DOHH2 (cell line): Measurements from ENCODE around the gene MAP3K10.

Experiments
- H3F3A ChIP-seq: fragments of 200-600 bp; sonication (generic), shearing (Covaris generic); 2 replicates; pipeline ENCODE4 v1.6.0; 2016; ENCODE audit warnings: antibody characterized with exemption, mild to moderate bottlenecking; ENCODE audit not compliant: control insufficient read depth, insufficient read depth
- H3K27ac ChIP-seq: fragments of 200-600 bp; sonication (generic); 2 replicates; pipeline ENCODE4 v1.5.1; 2014; ENCODE audit warnings: low read depth, mild to moderate bottlenecking, low read length, moderate library complexity
- H3K27me3 ChIP-seq: fragments of 200-600 bp; sonication (generic); 2 replicates; pipeline ENCODE4 v1.6.1; 2014; ENCODE audit warnings: mild to moderate bottlenecking, low read length, mixed read lengths; ENCODE audit not compliant: control insufficient read depth
- H3K36me3 ChIP-seq: fragments of 200-600 bp; sonication (generic); 2 replicates; pipeline ENCODE4 v1.6.1; 2014; ENCODE audit warnings: mild to moderate bottlenecking, low read length, moderate library complexity, mixed read lengths; ENCODE audit not compliant: control insufficient read depth
- H3K4me1 ChIP-seq: fragments of 200-600 bp; sonication (generic); 2 replicates; pipeline ENCODE4 v1.6.1; 2014; ENCODE audit warnings: mild to moderate bottlenecking, low read length, mixed read lengths; ENCODE audit not compliant: control insufficient read depth
- H3K4me2 ChIP-seq: fragments of 200-600 bp; sonication (generic); 2 replicates; pipeline ENCODE4 v1.6.0; 2014; ENCODE audit warnings: mild to moderate bottlenecking, low read length, moderate library complexity
- H3K4me3 ChIP-seq: fragments of 200-600 bp; sonication (generic); 2 replicates; pipeline ENCODE4 v1.5.1; 2014; ENCODE audit warnings: mild to moderate bottlenecking, low read length, mixed read lengths
- H3K79me2 ChIP-seq: fragments of 200-600 bp; sonication (generic); 2 replicates; pipeline ENCODE4 v1.6.1; 2014; ENCODE audit warnings: mild to moderate bottlenecking, low read length, mixed read lengths; ENCODE audit not compliant: control insufficient read depth
- H3K9me2 ChIP-seq: fragments of 200-600 bp; sonication (generic); replicated peaks from 2 replicates; pipeline ENCODE4 v1.6.1; 2014; ENCODE audit warnings: mild to moderate bottlenecking, low read length, mixed read lengths; ENCODE audit not compliant: control insufficient read depth
- H3K9me3 ChIP-seq: fragments of 200-600 bp; sonication (generic); 2 replicates; pipeline ENCODE4 v1.6.1; 2014; ENCODE audit warnings: antibody characterized with exemption, low read length, mixed read lengths; ENCODE audit not compliant: control insufficient read depth, insufficient read depth
- H4K20me1 ChIP-seq: fragments of 200-600 bp; sonication (generic); 2 replicates; pipeline ENCODE4 v1.6.0; 2014; ENCODE audit warnings: low read depth, mild to moderate bottlenecking, antibody characterized with exemption, low read length, moderate library complexity; ENCODE audit not compliant: control insufficient read depth, insufficient read depth
- EZH2phosphoT487 ChIP-seq: fragments of 200-600 bp; sonication (generic); IDR thresholded peaks from 2 replicates; pipeline ENCODE4 v1.6.1; 2017; ENCODE audit warnings: borderline replicate concordance, mild to moderate bottlenecking, antibody characterized with exemption, low read length, moderate library complexity, mixed read lengths
- TF ChIP-seq, protein P1 (sequence below): fragments of 200-600 bp; sonication (generic); IDR thresholded peaks from one replicate; pipeline ENCODE4 v1.5.1; 2014; ENCODE audit warnings: antibody characterized with exemption, mild to moderate bottlenecking, low read depth, low read length; ENCODE audit not compliant: poor library complexity, severe bottlenecking

Gene MAP3K10

GRCh38 chr19:40190891-40191835 lies at the start of gene MAP3K10:
TSS of gene MAP3K10 (plus strand) at chr19:40191426. CDS start at chr19:40192032, 606 bp downstream.
- H3K27ac ChIP-seq, result 0 out of 2 replicates have a peak within 1 kb of the TSS, but pooled peaks have one; percentile 32
- no peaks in the 10 kb centered on the region for H3K9me3 ChIP-seq
- no peaks in the 10 kb centered on the region for H3K79me2 ChIP-seq

DNA sequence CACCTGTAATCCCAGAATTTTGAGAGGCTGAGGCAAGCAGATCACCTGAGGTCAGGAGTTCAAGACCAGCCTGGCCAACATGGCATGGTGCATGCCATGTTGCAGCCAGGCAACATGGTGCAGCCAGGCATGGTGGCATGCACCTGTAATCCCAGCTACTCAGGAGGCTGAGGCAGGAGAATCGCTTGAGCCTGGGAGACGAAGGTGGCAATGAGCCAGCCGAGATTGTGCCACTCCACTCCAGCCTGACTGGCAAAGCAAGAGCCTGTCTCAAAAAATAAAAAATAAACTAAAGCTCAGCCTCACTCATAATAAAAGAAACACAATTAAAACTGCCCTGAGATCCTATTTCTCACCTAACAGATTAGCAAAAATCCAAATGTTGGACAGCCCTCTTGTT lies 49.7 kb upstream of the MAP3K10 start:
- H3K36me3 ChIP-seq, result no peaks in the 10 kb centered on the region
- H3K4me2 ChIP-seq, result no peak overlapping the region
- no peaks in the 10 kb centered on the region for H4K20me1 ChIP-seq
- no peaks in the 10 kb centered on the region for H3K79me2 ChIP-seq
- peaks cover 6% of the 10 kb centered on the region for H3F3A ChIP-seq
- H3K9me2 ChIP-seq, result no peaks in the 10 kb centered on the region
- H3K27ac ChIP-seq, result no peak overlapping the region
- H3K9me3 ChIP-seq, result no peaks in the 10 kb centered on the region
- H3K4me3 ChIP-seq, result no peak overlapping the region
- TF ChIP-seq EZH2phosphoT487, result no peak
- TF ChIP-seq, protein P1, sequence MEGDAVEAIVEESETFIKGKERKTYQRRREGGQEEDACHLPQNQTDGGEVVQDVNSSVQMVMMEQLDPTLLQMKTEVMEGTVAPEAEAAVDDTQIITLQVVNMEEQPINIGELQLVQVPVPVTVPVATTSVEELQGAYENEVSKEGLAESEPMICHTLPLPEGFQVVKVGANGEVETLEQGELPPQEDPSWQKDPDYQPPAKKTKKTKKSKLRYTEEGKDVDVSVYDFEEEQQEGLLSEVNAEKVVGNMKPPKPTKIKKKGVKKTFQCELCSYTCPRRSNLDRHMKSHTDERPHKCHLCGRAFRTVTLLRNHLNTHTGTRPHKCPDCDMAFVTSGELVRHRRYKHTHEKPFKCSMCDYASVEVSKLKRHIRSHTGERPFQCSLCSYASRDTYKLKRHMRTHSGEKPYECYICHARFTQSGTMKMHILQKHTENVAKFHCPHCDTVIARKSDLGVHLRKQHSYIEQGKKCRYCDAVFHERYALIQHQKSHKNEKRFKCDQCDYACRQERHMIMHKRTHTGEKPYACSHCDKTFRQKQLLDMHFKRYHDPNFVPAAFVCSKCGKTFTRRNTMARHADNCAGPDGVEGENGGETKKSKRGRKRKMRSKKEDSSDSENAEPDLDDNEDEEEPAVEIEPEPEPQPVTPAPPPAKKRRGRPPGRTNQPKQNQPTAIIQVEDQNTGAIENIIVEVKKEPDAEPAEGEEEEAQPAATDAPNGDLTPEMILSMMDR, result no peak
- H3K27me3 ChIP-seq, result peaks cover 18% of the 10 kb centered on the region
- H3K4me1 ChIP-seq, result peaks cover 25% of the 10 kb centered on the region

More at GRCh38 chr19:40190891-40191835, at the start of gene MAP3K10:
- no peaks in the 10 kb centered on the region for H3F3A ChIP-seq
- H4K20me1 ChIP-seq, result peaks cover 4% of the 10 kb centered on the region; the same call in 1 of the 2 replicates
- H3K4me2 ChIP-seq, result peak within 1 kb of the TSS; percentile 85
- H3K36me3 ChIP-seq, result no peaks in the 10 kb centered on the region
- H3K27me3 ChIP-seq, result peaks cover 3% of the 10 kb centered on the region; the same call in 1 of the 2 replicates
- TF ChIP-seq, protein P1, result no peak
- no peak for TF ChIP-seq EZH2phosphoT487
- H3K9me2 ChIP-seq, result no peaks in the 10 kb centered on the region
- H3K4me1 ChIP-seq, result peaks cover 16% of the 10 kb centered on the region
- peak within 1 kb of the TSS; percentile 87 for H3K4me3 ChIP-seq

DNA sequence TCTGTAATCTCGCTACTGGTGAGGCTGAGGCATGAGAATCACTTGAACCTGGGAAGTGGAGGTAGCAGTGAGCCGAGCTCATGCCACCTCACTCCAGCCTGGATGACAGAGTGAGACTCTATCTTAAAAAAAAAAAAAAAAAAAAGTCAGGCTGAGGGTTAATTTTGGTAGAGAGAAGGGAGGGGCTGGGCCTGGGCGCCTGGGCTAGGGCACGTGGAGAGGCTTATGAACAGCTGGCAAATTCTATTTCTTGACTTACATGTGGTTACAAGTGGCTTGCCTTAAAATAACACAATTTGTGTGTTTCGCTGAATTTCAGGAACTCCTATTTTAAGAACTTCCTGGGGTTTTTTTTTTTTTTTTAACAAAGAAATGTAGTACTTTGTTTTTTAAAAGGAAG lies 47.6 kb upstream of the MAP3K10 start:
- peak overlapping the region; percentile 2; the same call in 1 of the 2 replicates for H3K4me3 ChIP-seq
- H3K9me2 ChIP-seq, result no peaks in the 10 kb centered on the region
- H3K36me3 ChIP-seq, result no peaks in the 10 kb centered on the region
- no peaks in the 10 kb centered on the region for H4K20me1 ChIP-seq
- H3K9me3 ChIP-seq, result no peaks in the 10 kb centered on the region
- peaks cover 22% of the 10 kb centered on the region for H3K27me3 ChIP-seq
- H3K27ac ChIP-seq, result no peak overlapping the region
- no peak for TF ChIP-seq EZH2phosphoT487
- TF ChIP-seq, protein P1, result no peak
- H3K4me1 ChIP-seq, result peaks cover 25% of the 10 kb centered on the region
- H3F3A ChIP-seq, result peaks cover 6% of the 10 kb centered on the region
- peak overlapping the region; percentile 53 for H3K4me2 ChIP-seq
- H3K79me2 ChIP-seq, result no peaks in the 10 kb centered on the region
